ENCODE measurements around the gene CTSV. TPM values are rescaled to one million over a fixed set of nuclear protein-coding genes. Genes with fewer than 3 reads are reported as not detected.

The CTSV gene
- total RNA-seq: 1 to 10 TPM in 1 of 4 donors, under 1 TPM in 1, not detected in 2; 0.88 to 1.0 TPM

- TF ChIP-seq CTCF (IDR thresholded peaks at IDR 0.05; ENCODE audit: low read depth): no peak
Observed at GRCh38 chr9:97038611-97039513, at the start of gene CTSV. Gene CTSV (minus strand): TSS chr9:97039142. CDS start chr9:97038043, 1,099 bp downstream.

- no peak for TF ChIP-seq CTCF (IDR thresholded peaks at IDR 0.05; ENCODE audit: low read depth)
Observed at GRCh38 chr9:97078362-97078761, 39.4 kb upstream of the CTSV start.

- TF ChIP-seq CTCF (IDR thresholded peaks at IDR 0.05; ENCODE audit: low read depth): no peak
Observed at GRCh38 chr9:97077452-97078295, 38.7 kb upstream of the CTSV start.

GRCh38 chr9:97076238-97076637, 37.3 kb upstream of the CTSV start:
- no peak for TF ChIP-seq CTCF (IDR thresholded peaks at IDR 0.05; ENCODE audit: low read depth)

GRCh38 chr9:97075289-97075985, 36.5 kb upstream of the CTSV start:
- no peak for TF ChIP-seq CTCF (IDR thresholded peaks at IDR 0.05; ENCODE audit: low read depth)

GRCh38 chr9:97073506-97073905, 34.6 kb upstream of the CTSV start:
- TF ChIP-seq CTCF (IDR thresholded peaks at IDR 0.05; ENCODE audit: low read depth): no peak

Data from subcutaneous adipose tissue (tissue), 4 donors.